T-helper 2 cell (primary cell): Measurements from ENCODE around the gene PTPRJ.
A peak's percentile ranks its signal among the peaks of the same experiment; 100 is the strongest.
"Not testable (repeated sequence)": the region's sequence is repeated elsewhere in the genome, so short reads cannot be mapped to it uniquely, and the experiment has no call there.

Experiments used
- DNase-seq, 5 experiments: peaks; one replicate each; pipeline versions ENCODE4 v3.0.0 to v3.0.0-alpha.2; 2012 to 2022

Gene PTPRJ

GRCh38 chr11:48123254-48123875, 143.0 kb downstream of the PTPRJ start:
- no peak for DNase-seq

GRCh38 chr11:48123934-48124755, 143.8 kb downstream of the PTPRJ start:
- DNase-seq = no peak

GRCh38 chr11:48124880-48125279, 144.5 kb downstream of the PTPRJ start:
- DNase-seq = no peak

GRCh38 chr11:48125866-48126265, 145.5 kb downstream of the PTPRJ start:
- no peak for DNase-seq

GRCh38 chr11:48127521-48128183, 147.3 kb downstream of the PTPRJ start:
- no peak for DNase-seq

GRCh38 chr11:48129697-48130395, 149.5 kb downstream of the PTPRJ start:
- no peak for DNase-seq

- no peak for DNase-seq
Measured at GRCh38 chr11:48134221-48134922, 154.0 kb downstream of the PTPRJ start.

GRCh38 chr11:48138222-48138621, 157.9 kb downstream of the PTPRJ start:
- no peak for DNase-seq

GRCh38 chr11:48139896-48140295, 159.5 kb downstream of the PTPRJ start:
- not testable (repeated sequence) for DNase-seq

- DNase-seq = peak in 1 of 5 experiments; percentile 50
Measured at GRCh38 chr11:48141475-48142122, 161.2 kb downstream of the PTPRJ start.

GRCh38 chr11:48142889-48143288, 162.5 kb downstream of the PTPRJ start:
- no peak for DNase-seq

GRCh38 chr11:48148749-48149148, 168.4 kb downstream of the PTPRJ start:
- no peak for DNase-seq

GRCh38 chr11:48150213-48150612, 169.9 kb downstream of the PTPRJ start:
- DNase-seq = no peak

GRCh38 chr11:48154151-48154550, 173.8 kb downstream of the PTPRJ start:
- DNase-seq = no peak

GRCh38 chr11:48161951-48162884, 181.9 kb downstream of the PTPRJ start:
- DNase-seq = no peak

- no peak for DNase-seq
Measured at GRCh38 chr11:48162885-48163268, 182.5 kb downstream of the PTPRJ start.

- DNase-seq = no peak
Measured at GRCh38 chr11:48163360-48164100, 183.2 kb downstream of the PTPRJ start.

- no peak for DNase-seq
Measured at GRCh38 chr11:48164836-48165235, 184.5 kb downstream of the PTPRJ start.

GRCh38 chr11:48165426-48165825, 185.1 kb downstream of the PTPRJ start:
- DNase-seq = no peak

GRCh38 chr11:48167380-48167779, 187.0 kb downstream of the PTPRJ start:
- no peak for DNase-seq
